HUDEP-2 (cell line): Measurements from ENCODE around the gene TTBK2.

ENCODE experiments used
- DNase-seq, 76 experiments: peaks; one replicate each; lab custom pipeline; 2025; ENCODE audit not compliant: unreplicated experiment in 76 of 76; lab: John Stamatoyannopoulos, UW

TTBK2 gene

GRCh38 chr15:42730536-42730935 lies 190.0 kb downstream of the TTBK2 start:
- no peak for DNase-seq

GRCh38 chr15:42730135-42730534 lies 190.4 kb downstream of the TTBK2 start:
- DNase-seq = no peak

GRCh38 chr15:42729409-42729808 lies 191.2 kb downstream of the TTBK2 start:
- DNase-seq = no peak

GRCh38 chr15:42728972-42729371 lies 191.6 kb downstream of the TTBK2 start:
- DNase-seq = no peak

GRCh38 chr15:42728560-42728959 lies 192.0 kb downstream of the TTBK2 start:
- no peak for DNase-seq

- DNase-seq = no peak
Measured at GRCh38 chr15:42727750-42728381, 192.7 kb downstream of the TTBK2 start.

GRCh38 chr15:42726114-42726513 lies 194.5 kb downstream of the TTBK2 start:
- DNase-seq = no peak

GRCh38 chr15:42725331-42725903 lies 195.2 kb downstream of the TTBK2 start:
- DNase-seq = no peak

GRCh38 chr15:42724276-42724675 lies 196.3 kb downstream of the TTBK2 start:
- DNase-seq = no peak

GRCh38 chr15:42723068-42723467 lies 197.5 kb downstream of the TTBK2 start:
- DNase-seq = no peak

GRCh38 chr15:42721916-42722315 lies 198.7 kb downstream of the TTBK2 start:
- DNase-seq = no peak

GRCh38 chr15:42721016-42721415 lies 199.6 kb downstream of the TTBK2 start:
- DNase-seq = no peak

GRCh38 chr15:42720071-42720470 lies 200.5 kb downstream of the TTBK2 start:
- DNase-seq = no peak

GRCh38 chr15:42719043-42719442 lies 201.5 kb downstream of the TTBK2 start:
- no peak for DNase-seq

- DNase-seq = no peak
Measured at GRCh38 chr15:42716626-42717025, 204.0 kb downstream of the TTBK2 start.

GRCh38 chr15:42716125-42716524 lies 204.5 kb downstream of the TTBK2 start:
- no peak for DNase-seq

- no peak for DNase-seq
Measured at GRCh38 chr15:42712584-42712983, 208.0 kb downstream of the TTBK2 start.

- DNase-seq = no peak
Measured at GRCh38 chr15:42711746-42712145, 208.8 kb downstream of the TTBK2 start.

- no peak for DNase-seq
Measured at GRCh38 chr15:42710662-42711061, 209.9 kb downstream of the TTBK2 start.

GRCh38 chr15:42707873-42708544 lies 212.6 kb downstream of the TTBK2 start:
- no peak for DNase-seq

GRCh38 chr15:42707068-42707467 lies 213.5 kb downstream of the TTBK2 start:
- DNase-seq = no peak

GRCh38 chr15:42705336-42705735 lies 215.2 kb downstream of the TTBK2 start:
- no peak for DNase-seq
